Thoracic aorta (tissue), 2 donors: Measurements from ENCODE around the gene ZDHHC22. TPM values are rescaled to one million over a fixed set of nuclear protein-coding genes. Genes with fewer than 3 reads are reported as not detected.

Experiments used
- ATAC-seq: fragments of 150-250 bp; one replicate; pipeline ENCODE4 v1.8.0; 2017; ENCODE audit warnings: low read depth; ENCODE audit not compliant: insufficient number of reproducible peaks, low FRiP score
- DNase-seq: peaks from one replicate; pipeline ENCODE4 v3.0.0-alpha.2; 2020; ENCODE audit warnings: low spot score
- H3K27ac ChIP-seq, 2 donors: fragments of 200-600 bp; sonication (generic); 1 replicate in 1 of 2; 2 replicates in 1 of 2; pipeline ENCODE4 v1.5.1; 2016; ENCODE audit warnings: mild to moderate bottlenecking in 2 of 2, moderate library complexity in 2 of 2
- H3K27me3 ChIP-seq: fragments of 200-600 bp; sonication (generic); replicated peaks from 2 replicates; pipeline ENCODE4 v1.6.0; 2016; ENCODE audit warnings: mild to moderate bottlenecking; ENCODE audit not compliant: insufficient read depth
- H3K36me3 ChIP-seq: fragments of 200-600 bp; sonication (generic); one replicate; pipeline ENCODE4 v1.5.1; 2016
- H3K4me1 ChIP-seq, 2 donors: fragments of 200-600 bp; sonication (generic); 1 replicate in 1 of 2; 2 replicates in 1 of 2; pipeline versions ENCODE4 v1.5.1 to v1.6.0; 2016; ENCODE audit warnings: low read depth in 2 of 2, mild to moderate bottlenecking in 1 of 2; ENCODE audit not compliant: control insufficient read depth in 1 of 2
- H3K4me3 ChIP-seq: fragments of 200-600 bp; sonication (generic); 2 replicates; pipeline ENCODE4 v1.5.1; 2016; ENCODE audit warnings: mild to moderate bottlenecking
- H3K9me3 ChIP-seq: fragments of 200-600 bp; sonication (generic); 2 replicates; pipeline ENCODE4 v1.5.1; 2016
- CTCF ChIP-seq: fragments of 200-600 bp; sonication (generic); IDR thresholded peaks from one replicate; pipeline ENCODE4 v1.5.1; 2019; ENCODE audit warnings: antibody characterized with exemption
- total RNA-seq, 2 donors: library from RNA; depleted of rRNA; stranded (reverse); fragments of >200 nt; gene quantifications; one replicate each; pipeline versions ENCODE4 v1.1.0 to v1.2.3, GENCODE V29; 2016

Gene ZDHHC22
- total RNA-seq, 2 donors from 2014 or later: not detected

DNA sequence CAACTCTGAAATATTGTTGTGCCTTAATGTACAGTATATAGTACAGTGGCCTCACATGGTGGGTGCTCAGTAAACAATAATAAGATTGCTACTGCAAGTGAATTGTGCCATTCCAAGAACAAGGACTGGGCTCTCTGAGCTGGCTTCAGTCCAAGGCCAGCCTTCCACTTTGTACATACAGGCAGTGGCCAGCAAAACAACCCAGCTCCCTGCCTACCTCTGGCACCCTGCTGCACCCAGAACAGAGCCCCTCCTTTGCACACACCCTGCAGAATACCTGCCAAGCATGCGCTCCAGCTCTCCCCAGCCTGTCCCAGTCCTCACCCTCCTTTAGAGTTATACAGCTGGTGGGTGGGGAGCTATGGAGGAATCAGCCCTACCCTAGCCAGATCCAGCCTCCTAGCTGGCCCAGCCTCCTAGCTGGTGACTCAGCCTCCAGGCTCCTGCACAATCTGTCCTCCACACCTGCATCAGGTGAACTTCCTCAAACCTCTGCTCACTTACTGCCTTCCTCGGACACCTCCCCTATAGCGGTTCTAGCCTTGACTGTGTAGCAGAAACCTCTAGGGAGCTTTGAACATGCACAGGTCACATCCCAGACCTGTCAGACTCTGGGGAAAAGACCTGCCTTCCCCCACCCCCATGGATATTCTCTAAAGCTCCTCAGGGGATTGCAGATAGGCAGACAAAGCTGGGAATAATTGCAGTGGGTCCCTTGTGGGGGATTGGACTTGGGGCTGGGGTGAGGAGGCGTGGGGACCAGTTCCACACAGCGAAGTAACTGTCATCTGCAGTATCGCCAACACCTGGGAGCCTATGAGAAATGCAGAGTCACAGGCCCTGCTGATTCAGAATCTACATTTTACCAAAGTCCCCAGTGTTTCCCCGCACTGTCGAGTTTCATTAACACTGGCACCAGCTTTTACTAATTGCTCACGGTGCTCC lies 17.9 kb downstream of the ZDHHC22 start:
- Histone ChIP-seq H3K9me3 (no peaks in the 10 kb centered on the region), H3K4me1 (peaks cover 6 to 37% of the 10 kb centered on the region in 2 donors), H3K27me3 (no peaks in the 10 kb centered on the region), H3K4me3 (no peak overlapping the region), H3K36me3 (peaks cover 5% of the 10 kb centered on the region), H3K27ac (no peak overlapping the region)
- TF ChIP-seq CTCF: no peak
- ATAC-seq: no peak
- no peak for DNase-seq

DNA sequence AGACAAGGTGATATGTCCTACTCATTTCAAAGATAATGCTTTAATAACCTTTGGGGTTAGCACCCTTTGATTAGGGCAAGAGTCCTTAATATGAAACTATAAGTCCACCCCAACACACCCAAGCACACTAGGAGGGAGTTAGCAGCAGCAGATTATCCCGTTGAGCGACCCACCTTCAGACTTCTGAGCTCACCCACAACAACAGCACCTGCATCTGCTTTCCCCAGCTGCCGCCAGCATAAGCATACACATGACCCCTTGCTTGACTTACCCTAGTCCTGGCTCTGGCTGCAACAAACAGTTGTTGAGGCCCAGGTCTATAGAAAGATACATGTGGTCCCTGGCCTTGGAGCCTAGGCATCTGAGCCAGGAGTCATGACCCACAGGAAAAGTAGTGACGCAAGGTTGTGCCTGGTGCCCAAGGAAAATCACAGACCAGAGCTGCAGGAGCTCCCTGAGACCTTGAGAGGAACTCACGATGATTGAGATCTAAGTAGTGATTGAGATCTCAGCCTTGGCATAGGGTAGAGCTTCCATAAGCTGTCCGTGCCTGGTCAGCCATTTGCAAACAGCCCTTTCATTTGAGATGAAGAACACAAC lies 19.0 kb downstream of the ZDHHC22 start:
- Histone ChIP-seq H3K4me1 (peaks cover 6 to 37% of the 10 kb centered on the region in 2 donors), H3K4me3 (no peak overlapping the region), H3K27me3 (no peaks in the 10 kb centered on the region), H3K9me3 (no peaks in the 10 kb centered on the region), H3K27ac (no peak overlapping the region), H3K36me3 (peaks cover 9% of the 10 kb centered on the region)
- ATAC-seq: no peak
- TF ChIP-seq CTCF: no peak
- DNase-seq: no peak

- Histone ChIP-seq H3K4me3 (no peak overlapping the region), H3K27me3 (no peaks in the 10 kb centered on the region), H3K36me3 (peaks cover 24% of the 10 kb centered on the region), H3K27ac (peak overlapping the region in 1 of 2 donors; percentile 22), H3K4me1 (peaks cover 6 to 37% of the 10 kb centered on the region in 2 donors), H3K9me3 (no peaks in the 10 kb centered on the region)
- no peak for TF ChIP-seq CTCF
- DNase-seq: no peak
- ATAC-seq: no peak
Observed at GRCh38 chr14:77120771-77121743, 20.5 kb downstream of the ZDHHC22 start.

DNA sequence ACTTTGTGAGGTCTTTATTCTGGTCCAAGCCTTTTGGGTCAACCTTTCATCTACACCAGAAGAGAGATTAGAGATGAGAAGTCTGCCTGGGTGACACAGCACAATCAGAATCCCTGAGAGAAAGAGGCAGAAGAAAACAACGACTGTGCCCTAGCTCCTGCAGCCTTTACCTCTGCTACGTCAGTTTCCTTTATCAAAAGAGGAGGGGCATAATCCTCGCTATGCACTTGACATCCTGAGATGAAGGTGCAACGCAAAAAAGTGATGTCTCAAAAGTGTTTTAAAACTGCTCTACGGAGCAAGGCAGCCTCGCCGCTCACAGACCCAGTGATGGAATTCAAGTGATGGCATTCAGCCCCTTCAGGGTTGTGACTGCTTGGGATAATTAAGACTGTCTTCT lies 21.7 kb downstream of the ZDHHC22 start:
- DNase-seq: no peak
- Histone ChIP-seq H3K9me3 (no peaks in the 10 kb centered on the region), H3K4me3 (no peak overlapping the region), H3K36me3 (peaks cover 29% of the 10 kb centered on the region), H3K4me1 (peaks cover 3 to 32% of the 10 kb centered on the region in 2 donors), H3K27me3 (no peaks in the 10 kb centered on the region), H3K27ac (no peak overlapping the region)
- TF ChIP-seq CTCF: no peak
- no peak for ATAC-seq
